ENCODE data around the gene PCDH19.

- TF ChIP-seq CTCF (IDR thresholded peaks at IDR 0.05) (no peak), POLR2A (IDR thresholded peaks at IDR 0.05) (no peak)
Measured at GRCh38 chrX:100248885-100249493, 161.1 kb downstream of the PCDH19 start.

Data from breast epithelium (tissue), 3 donors.